Activated T-cell treated with anti-CD3 and anti-CD28 coated beads for 24 hours (primary cell): Measurements from ENCODE around the gene TP53BP2.

ENCODE experiments used
- DNase-seq: peaks from one replicate; pipeline ENCODE4 v3.0.0-alpha.2; 2020; ENCODE audit warnings: low read depth

Gene TP53BP2

GRCh38 chr1:223765036-223765718 lies 80.6 kb downstream of the TP53BP2 start:
- no peak for DNase-seq

GRCh38 chr1:223763881-223764280 lies 81.9 kb downstream of the TP53BP2 start:
- no peak for DNase-seq

- no peak for DNase-seq
Observed at GRCh38 chr1:223763251-223763650, 82.5 kb downstream of the TP53BP2 start.

- DNase-seq, result no peak
Observed at GRCh38 chr1:223761411-223761810, 84.3 kb downstream of the TP53BP2 start.

GRCh38 chr1:223760833-223761232 lies 84.9 kb downstream of the TP53BP2 start:
- no peak for DNase-seq

- DNase-seq, result no peak
Observed at GRCh38 chr1:223759273-223759672, 86.5 kb downstream of the TP53BP2 start.

GRCh38 chr1:223758734-223759133 lies 87.0 kb downstream of the TP53BP2 start:
- no peak for DNase-seq

- DNase-seq, result no peak
Observed at GRCh38 chr1:223756806-223757700, 88.7 kb downstream of the TP53BP2 start.

GRCh38 chr1:223755992-223756775 lies 89.6 kb downstream of the TP53BP2 start:
- no peak for DNase-seq

- DNase-seq, result no peak
Observed at GRCh38 chr1:223755432-223755792, 90.3 kb downstream of the TP53BP2 start.

- DNase-seq, result no peak
Observed at GRCh38 chr1:223754681-223755431, 90.9 kb downstream of the TP53BP2 start.

GRCh38 chr1:223752721-223753515 lies 92.8 kb downstream of the TP53BP2 start:
- no peak for DNase-seq

GRCh38 chr1:223751696-223752095 lies 94.1 kb downstream of the TP53BP2 start:
- DNase-seq, result no peak

GRCh38 chr1:223750730-223751570 lies 94.8 kb downstream of the TP53BP2 start:
- DNase-seq, result no peak

GRCh38 chr1:223748773-223749733 lies 96.7 kb downstream of the TP53BP2 start:
- peak; percentile 47 for DNase-seq

- DNase-seq, result no peak
Observed at GRCh38 chr1:223748405-223748772, 97.4 kb downstream of the TP53BP2 start.

- DNase-seq, result no peak
Observed at GRCh38 chr1:223747838-223748335, 97.9 kb downstream of the TP53BP2 start.

- DNase-seq, result no peak
Observed at GRCh38 chr1:223745731-223746130, 100.0 kb downstream of the TP53BP2 start.
